Stimulated activated naive CD4-positive, alpha-beta T cell (primary cell): ENCODE measurements around the gene STRIP1.

Source experiments
- DNase-seq, 6 experiments: peaks; one replicate each; lab custom pipeline; 2025; lab: John Stamatoyannopoulos, UW

Gene STRIP1

GRCh38 chr1:110051262-110051648 lies 16.8 kb downstream of the STRIP1 start:
- DNase-seq = no peak

GRCh38 chr1:110053552-110054428 lies 19.4 kb downstream of the STRIP1 start:
- DNase-seq = peak in 5 of 6 experiments; percentile 38 to 71 (median 58)

GRCh38 chr1:110055493-110056284 lies 21.3 kb downstream of the STRIP1 start:
- DNase-seq = no peak

GRCh38 chr1:110056285-110056683 lies 21.9 kb downstream of the STRIP1 start:
- no peak for DNase-seq

GRCh38 chr1:110056776-110057175 lies 22.4 kb downstream of the STRIP1 start:
- no peak for DNase-seq

GRCh38 chr1:110057963-110058518 lies 23.6 kb downstream of the STRIP1 start:
- DNase-seq = no peak

GRCh38 chr1:110058591-110058990 lies 24.2 kb downstream of the STRIP1 start:
- no peak for DNase-seq

- DNase-seq = no peak
These were observed 24.9 kb downstream of the STRIP1 start for GRCh38 chr1:110059133-110059863.

- peak in 5 of 6 experiments; percentile 47 to 65 (median 54) for DNase-seq
These were observed 25.7 kb downstream of the STRIP1 start for GRCh38 chr1:110060034-110060661.

GRCh38 chr1:110060662-110061060 lies 26.2 kb downstream of the STRIP1 start:
- DNase-seq = no peak

GRCh38 chr1:110061341-110061740 lies 26.9 kb downstream of the STRIP1 start:
- DNase-seq = no peak

- no peak for DNase-seq
These were observed 28.2 kb downstream of the STRIP1 start for GRCh38 chr1:110062612-110063011.

- DNase-seq = no peak
These were observed 29.4 kb downstream of the STRIP1 start for GRCh38 chr1:110063781-110064180.

- no peak for DNase-seq
These were observed 30.3 kb downstream of the STRIP1 start for GRCh38 chr1:110064576-110065337.

- DNase-seq = no peak
These were observed 31.4 kb downstream of the STRIP1 start for GRCh38 chr1:110065841-110066240.

- no peak for DNase-seq
These were observed 33.1 kb downstream of the STRIP1 start for GRCh38 chr1:110067479-110067892.

GRCh38 chr1:110067893-110068645 lies 33.6 kb downstream of the STRIP1 start:
- no peak for DNase-seq

GRCh38 chr1:110068646-110069403 lies 34.4 kb downstream of the STRIP1 start:
- DNase-seq = peak in 3 of 6 experiments; percentile 16 to 37 (median 22)
